Tibial nerve (tissue), 3 donors: ENCODE measurements around the gene TMEM217.

ENCODE experiments used
- POLR2A ChIP-seq, 2 donors: fragments of 450-650 bp; IDR thresholded peaks; one replicate each; pipeline ENCODE4 v1.6.1; 2017; ENCODE audit warnings: antibody characterized with exemption in 2 of 2, mild to moderate bottlenecking in 2 of 2, moderate library complexity in 2 of 2
- TF ChIP-seq, protein P1 (sequence below), 5 experiments: fragments of 200-600 bp in 3 of 5; fragments of 450-650 bp in 2 of 5; sonication (generic) in 3 of 5; IDR thresholded peaks; one replicate each; pipeline ENCODE4 v1.5.1; 2016 to 2019; ENCODE audit warnings: antibody characterized with exemption in 5 of 5, mild to moderate bottlenecking in 3 of 5, moderate library complexity in 2 of 5

GRCh38 chr6:37269105-37269504 lies 11.2 kb upstream of the TMEM217 start:
- TF ChIP-seq, protein P1, sequence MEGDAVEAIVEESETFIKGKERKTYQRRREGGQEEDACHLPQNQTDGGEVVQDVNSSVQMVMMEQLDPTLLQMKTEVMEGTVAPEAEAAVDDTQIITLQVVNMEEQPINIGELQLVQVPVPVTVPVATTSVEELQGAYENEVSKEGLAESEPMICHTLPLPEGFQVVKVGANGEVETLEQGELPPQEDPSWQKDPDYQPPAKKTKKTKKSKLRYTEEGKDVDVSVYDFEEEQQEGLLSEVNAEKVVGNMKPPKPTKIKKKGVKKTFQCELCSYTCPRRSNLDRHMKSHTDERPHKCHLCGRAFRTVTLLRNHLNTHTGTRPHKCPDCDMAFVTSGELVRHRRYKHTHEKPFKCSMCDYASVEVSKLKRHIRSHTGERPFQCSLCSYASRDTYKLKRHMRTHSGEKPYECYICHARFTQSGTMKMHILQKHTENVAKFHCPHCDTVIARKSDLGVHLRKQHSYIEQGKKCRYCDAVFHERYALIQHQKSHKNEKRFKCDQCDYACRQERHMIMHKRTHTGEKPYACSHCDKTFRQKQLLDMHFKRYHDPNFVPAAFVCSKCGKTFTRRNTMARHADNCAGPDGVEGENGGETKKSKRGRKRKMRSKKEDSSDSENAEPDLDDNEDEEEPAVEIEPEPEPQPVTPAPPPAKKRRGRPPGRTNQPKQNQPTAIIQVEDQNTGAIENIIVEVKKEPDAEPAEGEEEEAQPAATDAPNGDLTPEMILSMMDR (IDR thresholded peaks at IDR 0.05): no peak
- no peak for TF ChIP-seq POLR2A (IDR thresholded peaks at IDR 0.05)
